GM12872 (cell line): ENCODE data around the gene BCS1L.

Source experiments
- TF ChIP-seq, protein P1 (sequence below): IDR thresholded peaks from 3 replicates; pipeline ENCODE4 v1.5.1; 2011; ENCODE audit warnings: low read depth, mild to moderate bottlenecking, low read length, moderate library complexity; ENCODE audit not compliant: insufficient read depth

Gene BCS1L

GRCh38 chr2:218662377-218662776 is 2.9 kb downstream of the BCS1L start:
- TF ChIP-seq, protein P1, sequence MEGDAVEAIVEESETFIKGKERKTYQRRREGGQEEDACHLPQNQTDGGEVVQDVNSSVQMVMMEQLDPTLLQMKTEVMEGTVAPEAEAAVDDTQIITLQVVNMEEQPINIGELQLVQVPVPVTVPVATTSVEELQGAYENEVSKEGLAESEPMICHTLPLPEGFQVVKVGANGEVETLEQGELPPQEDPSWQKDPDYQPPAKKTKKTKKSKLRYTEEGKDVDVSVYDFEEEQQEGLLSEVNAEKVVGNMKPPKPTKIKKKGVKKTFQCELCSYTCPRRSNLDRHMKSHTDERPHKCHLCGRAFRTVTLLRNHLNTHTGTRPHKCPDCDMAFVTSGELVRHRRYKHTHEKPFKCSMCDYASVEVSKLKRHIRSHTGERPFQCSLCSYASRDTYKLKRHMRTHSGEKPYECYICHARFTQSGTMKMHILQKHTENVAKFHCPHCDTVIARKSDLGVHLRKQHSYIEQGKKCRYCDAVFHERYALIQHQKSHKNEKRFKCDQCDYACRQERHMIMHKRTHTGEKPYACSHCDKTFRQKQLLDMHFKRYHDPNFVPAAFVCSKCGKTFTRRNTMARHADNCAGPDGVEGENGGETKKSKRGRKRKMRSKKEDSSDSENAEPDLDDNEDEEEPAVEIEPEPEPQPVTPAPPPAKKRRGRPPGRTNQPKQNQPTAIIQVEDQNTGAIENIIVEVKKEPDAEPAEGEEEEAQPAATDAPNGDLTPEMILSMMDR = no peak

- TF ChIP-seq, protein P1 = no peak
These were observed 3.3 kb downstream of the BCS1L start for GRCh38 chr2:218662827-218663226.

- TF ChIP-seq, protein P1 = no peak
These were observed 4.4 kb downstream of the BCS1L start for GRCh38 chr2:218663901-218664300.

- TF ChIP-seq, protein P1 = no peak
These were observed 5.2 kb downstream of the BCS1L start for GRCh38 chr2:218664653-218665052.

GRCh38 chr2:218671097-218671653 is 11.7 kb downstream of the BCS1L start:
- TF ChIP-seq, protein P1 = no peak

GRCh38 chr2:218671654-218672566 is 12.4 kb downstream of the BCS1L start, which contains the start of the genes RNF25 and STK36:
TSS of gene RNF25 (minus strand) at chr2:218672002. CDS start at chr2:218671970, 32 bp downstream.
TSS of gene STK36 (plus strand) at chr2:218672086. CDS start at chr2:218672830, 744 bp downstream.
- TF ChIP-seq, protein P1 = no peak

GRCh38 chr2:218679119-218679518 is 19.6 kb downstream of the BCS1L start:
- TF ChIP-seq, protein P1 = no peak
